GM12873 (cell line): ENCODE measurements around the gene UVSSA.

Source experiments
- CTCF ChIP-seq: IDR thresholded peaks from 2 replicates; pipeline ENCODE4 v1.5.1; 2012; ENCODE audit warnings: low read depth, mild to moderate bottlenecking, moderate library complexity, low read length, control low read depth; ENCODE audit not compliant: insufficient read depth; ENCODE audit errors: missing control alignments

Gene UVSSA

GRCh38 chr4:1325681-1326635 lies 21.1 kb upstream of the UVSSA start:
- TF ChIP-seq CTCF, result no peak

- TF ChIP-seq CTCF, result no peak
Observed at GRCh38 chr4:1326751-1327525, 20.1 kb upstream of the UVSSA start.

- no peak for TF ChIP-seq CTCF
Observed at GRCh38 chr4:1327526-1328266, 19.3 kb upstream of the UVSSA start.

GRCh38 chr4:1328267-1329155 lies 18.5 kb upstream of the UVSSA start:
- no peak for TF ChIP-seq CTCF

GRCh38 chr4:1329408-1330371 lies 17.3 kb upstream of the UVSSA start:
- no peak for TF ChIP-seq CTCF
